GM19455 (cell line): ENCODE data around the gene MUC4.
"Not testable (repeated sequence)": the region's sequence is repeated elsewhere in the genome, so short reads cannot be mapped to it uniquely, and the experiment has no call there.

Experiments
- ATAC-seq: cut with Tn5 transposase; IDR thresholded peaks from one replicate; pipeline ENCODE4 v1.9.1; 2021; ENCODE audit not compliant: unreplicated experiment

MUC4 gene

DNA sequence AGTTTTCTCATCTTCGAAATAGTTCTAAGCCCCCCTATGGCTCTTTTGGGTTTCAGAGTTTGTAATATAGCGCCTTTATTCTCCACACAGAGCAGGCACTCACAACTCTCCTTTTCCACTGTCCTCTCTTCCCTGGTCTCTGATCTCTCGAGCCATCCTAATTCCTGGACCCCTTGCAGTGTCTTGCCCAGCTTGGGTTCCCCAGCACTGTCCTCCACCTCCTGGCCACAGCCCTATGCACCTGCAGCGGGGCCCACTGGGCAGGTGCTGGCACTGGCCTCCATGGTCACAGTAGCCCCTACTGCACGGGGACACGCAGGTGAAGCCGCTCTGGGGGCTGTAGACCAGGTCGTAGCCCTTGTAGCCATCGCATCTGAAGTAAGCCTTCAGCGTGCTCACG lies 63.1 kb downstream of the MUC4 start:
- no peak for ATAC-seq

DNA sequence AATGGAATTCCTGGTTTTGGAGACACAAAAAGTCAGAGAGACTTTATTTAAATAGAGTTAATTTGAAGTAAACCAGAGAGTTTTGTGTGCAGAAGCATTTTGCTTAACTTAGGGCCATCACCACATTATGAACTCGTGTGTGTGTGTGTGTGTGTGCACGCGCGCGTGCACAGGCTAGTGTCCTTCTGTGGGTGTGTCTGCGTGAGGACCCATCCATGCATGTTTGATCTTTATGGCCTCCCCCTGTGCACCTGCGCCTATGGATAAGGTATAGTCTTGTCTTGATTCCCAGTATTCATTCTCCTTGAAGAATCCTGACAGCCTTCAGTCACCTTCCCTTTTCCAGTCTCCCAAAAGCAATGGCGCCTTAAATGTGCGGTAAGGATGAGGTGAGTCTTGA lies 65.0 kb downstream of the MUC4 start:
- ATAC-seq, result no peak

DNA sequence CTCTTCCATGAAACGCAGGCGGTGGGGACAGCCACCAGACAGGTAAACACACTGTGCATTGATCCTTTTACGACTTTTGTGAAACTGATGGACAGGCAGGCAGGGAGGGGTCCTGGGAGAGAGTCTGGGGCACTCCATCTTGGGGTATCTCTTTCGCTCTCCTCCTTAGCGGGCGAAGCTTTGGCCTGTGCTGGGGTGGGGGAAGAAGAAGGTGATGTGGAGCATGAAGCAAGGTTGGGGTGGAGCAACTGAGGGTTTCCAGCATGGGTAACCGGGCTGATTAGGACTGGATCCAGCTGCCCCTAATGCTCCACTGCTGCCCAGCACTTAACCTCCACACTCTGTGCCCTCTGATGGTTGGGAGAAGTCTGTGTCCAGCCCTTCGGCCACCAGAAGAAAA lies 65.4 kb downstream of the MUC4 start:
- ATAC-seq, result no peak

DNA sequence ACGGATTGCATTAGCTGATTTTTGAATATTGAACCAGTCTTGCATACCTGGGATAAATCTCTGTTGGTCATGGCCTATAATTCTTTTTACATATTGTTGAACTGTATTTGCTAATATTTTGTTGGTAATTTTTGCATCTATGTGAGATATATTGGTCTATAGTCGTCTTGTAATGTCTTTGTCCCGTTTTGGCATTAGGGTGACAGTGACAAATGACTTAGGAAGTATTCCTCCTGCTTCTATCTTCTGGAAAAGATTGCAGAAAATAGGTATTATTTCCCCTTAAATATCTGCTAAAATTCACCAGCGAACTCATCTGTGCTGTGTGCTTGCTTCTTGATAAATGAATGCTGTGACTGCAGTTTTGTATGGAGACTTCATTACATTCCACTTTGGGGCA lies 67.3 kb downstream of the MUC4 start:
- ATAC-seq, result no peak

DNA sequence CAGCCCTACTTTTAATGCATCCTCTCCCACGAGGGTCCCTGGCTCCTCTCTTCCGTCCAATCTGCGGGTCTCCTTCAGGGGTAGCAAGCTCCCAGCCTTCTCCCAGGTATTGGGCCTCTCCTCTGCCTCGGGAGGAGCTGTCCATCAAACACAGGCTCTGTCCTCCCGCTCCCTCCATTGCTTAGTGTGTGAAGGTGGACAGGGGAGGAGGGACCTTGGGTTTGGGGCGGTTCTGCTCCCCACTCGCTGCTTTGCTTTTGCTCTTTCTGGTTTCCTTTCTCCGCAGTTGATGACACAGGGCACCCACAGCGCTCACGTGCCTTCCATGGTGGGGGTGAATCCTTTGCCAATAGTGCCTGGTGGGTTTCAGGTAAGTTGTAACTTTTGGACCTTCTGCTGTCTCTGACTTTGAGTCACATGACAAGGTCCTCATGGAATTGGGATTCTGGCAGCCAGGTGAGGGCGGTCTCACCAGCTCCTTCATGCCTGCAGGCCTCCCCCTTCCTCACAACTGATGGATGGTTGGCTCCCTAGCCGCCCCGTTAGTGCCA lies 72.1 kb downstream of the MUC4 start:
- no peak for ATAC-seq

DNA sequence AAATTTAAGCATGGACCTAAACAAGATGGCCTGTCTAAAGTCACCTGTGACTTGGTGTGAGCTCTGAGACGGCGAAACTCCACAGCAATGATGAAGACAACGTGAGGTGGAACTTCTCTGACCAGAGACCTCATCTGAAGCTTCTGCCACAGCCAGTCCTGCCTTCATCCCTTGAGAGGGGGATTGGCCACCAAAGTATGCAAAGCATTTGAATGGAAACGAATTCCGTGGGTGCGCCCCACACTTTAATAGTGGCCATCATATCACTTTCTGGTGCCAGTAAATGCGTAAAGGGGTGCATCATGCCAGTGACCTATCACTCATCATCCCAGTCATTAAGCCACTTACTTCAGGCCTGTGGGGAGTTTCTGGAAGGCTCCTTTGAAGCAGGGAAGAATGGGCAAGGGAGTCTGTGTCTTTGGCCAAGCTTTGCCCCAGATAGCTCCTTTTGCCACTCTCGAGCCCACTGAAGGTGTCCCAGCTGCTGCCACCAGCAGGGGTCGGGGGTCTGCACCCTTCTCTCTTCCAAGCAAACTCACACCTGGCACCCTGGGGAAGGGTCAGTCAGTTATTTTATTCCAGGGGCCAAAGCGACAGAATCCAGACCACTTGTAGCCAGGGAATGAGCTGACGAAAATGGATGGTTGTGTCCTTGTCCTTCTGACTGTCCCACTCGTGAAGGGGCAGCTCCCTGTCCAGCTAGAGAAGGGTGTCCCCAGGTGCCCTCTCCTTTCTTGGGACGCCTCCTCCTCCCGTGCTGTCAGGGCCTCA lies 73.3 kb downstream of the MUC4 start:
- no peak for ATAC-seq

DNA sequence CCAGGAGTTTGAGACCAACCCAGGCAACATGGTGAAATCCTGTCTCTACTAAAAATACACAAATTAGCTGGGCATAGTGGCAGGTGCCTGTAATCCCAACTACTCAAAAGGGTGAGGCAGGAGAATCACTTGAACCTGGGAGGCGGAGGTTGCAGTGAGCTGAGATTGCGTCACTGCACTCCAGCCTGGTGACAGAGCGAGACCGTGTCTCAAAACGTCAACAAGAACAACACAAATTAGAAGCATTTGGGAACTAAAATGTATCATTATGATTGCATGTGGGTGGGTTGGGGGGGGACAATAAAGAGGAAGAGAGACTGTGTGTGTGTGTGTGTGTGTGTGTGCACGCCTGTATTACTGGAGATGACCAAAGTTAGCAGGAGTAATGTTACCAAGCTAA lies 73.9 kb downstream of the MUC4 start:
- not testable (repeated sequence) for ATAC-seq

DNA sequence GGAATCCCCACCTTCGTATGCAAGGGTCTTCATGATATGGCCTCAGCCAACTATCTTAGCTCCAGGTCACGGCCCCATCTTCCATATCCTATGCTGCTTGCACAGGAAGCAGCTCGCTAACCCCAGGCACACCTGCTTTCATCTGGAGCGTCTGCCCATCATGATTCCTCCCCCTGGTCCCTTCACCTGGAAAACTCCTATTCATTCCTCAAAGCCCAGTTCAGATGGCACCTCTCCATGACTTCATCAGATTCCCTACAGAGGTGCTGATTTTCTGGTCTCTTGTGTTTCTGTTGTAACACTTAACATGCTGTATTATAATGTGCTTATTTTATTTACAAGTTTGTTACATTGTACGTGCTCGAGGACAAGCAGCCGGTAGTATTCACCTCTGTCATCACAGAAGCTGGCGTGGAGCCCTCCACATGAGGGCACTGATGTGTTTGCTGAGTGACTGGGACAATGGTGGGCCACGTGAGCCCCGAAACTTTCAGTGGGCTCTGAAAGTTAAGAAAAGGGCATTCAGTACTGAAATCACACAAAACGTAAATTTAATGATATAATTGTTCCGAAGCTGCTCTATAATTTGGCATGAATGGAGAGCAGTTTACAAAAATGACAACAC lies 74.8 kb downstream of the MUC4 start:
- ATAC-seq, result no peak

DNA sequence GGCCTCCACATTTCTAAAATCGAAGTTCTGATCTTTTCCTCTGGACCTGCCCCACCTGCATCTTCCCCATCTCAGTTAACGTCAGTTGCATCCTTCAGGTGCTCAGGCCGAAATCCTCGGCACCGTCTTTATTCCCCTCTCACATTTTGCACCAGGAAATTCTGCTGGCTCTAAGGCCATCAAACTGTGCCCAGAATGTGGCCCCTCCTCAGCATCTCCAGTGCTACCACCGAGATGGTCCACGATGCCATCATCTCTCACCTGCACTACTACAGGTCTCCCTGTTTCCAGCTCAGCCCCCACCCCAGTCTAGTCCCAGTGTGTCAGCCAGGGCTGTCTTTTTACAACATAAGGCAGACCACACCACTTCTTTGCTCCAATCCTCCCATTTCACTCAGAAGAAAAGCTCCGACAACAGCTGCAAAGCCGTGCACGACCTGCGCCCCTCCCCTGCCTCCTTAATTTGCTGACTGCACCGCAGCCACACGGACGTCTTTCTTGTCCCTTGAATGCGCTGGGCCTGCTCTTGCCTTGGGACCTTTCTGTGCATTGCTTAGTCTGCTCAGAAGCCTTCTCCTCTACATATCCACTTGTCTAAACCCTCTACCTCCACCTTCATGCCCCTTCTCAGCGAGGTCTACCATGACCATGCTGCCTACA lies 76.6 kb downstream of the MUC4 start:
- ATAC-seq, result no peak

DNA sequence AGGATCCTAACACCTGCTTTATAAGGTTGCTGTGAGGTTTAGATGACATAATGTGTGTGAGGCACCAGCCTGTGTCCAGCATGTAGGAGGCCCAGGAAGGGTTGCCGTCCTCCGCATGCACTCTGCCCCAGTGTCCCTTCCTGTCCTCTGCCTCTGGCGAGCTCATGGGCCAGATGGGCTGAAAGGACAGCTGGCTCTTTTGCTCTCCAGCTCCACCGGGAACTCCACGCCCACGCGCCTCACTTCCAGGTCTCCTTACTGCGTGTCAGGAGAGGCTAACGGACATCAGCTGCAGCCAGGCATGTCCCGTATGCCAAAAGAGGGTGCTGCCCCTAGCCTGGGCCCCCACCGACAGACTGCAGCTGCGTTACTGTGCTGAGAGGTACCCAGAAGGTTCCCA lies 78.8 kb downstream of the MUC4 start:
- ATAC-seq, result no peak

DNA sequence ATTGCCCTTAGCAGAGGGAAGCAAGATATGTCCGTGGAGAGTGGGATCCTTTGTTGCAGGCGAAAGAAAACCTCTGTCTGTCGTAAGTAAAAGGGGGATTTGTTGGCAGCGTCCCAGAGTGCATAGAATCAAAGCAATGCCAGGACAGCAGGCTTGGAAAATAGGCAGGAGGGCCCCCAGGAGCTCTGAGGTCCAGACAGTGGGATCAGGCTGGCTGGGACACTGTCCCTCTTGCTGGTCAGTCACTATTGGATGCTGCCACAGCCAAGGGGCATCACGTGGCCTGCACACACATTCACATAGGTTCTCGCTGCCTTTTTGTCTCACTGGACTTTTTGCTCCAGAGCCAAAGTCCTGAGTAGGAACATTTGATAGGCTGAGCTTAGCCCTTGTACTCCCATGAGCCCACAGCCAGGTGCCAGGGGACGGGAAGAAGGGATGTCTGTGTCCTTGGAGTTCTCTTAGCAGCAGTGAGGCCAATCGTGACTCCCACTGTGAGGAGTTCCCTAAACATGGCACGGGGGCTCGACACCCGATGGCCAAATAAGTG lies 80.3 kb downstream of the MUC4 start:
- no peak for ATAC-seq

DNA sequence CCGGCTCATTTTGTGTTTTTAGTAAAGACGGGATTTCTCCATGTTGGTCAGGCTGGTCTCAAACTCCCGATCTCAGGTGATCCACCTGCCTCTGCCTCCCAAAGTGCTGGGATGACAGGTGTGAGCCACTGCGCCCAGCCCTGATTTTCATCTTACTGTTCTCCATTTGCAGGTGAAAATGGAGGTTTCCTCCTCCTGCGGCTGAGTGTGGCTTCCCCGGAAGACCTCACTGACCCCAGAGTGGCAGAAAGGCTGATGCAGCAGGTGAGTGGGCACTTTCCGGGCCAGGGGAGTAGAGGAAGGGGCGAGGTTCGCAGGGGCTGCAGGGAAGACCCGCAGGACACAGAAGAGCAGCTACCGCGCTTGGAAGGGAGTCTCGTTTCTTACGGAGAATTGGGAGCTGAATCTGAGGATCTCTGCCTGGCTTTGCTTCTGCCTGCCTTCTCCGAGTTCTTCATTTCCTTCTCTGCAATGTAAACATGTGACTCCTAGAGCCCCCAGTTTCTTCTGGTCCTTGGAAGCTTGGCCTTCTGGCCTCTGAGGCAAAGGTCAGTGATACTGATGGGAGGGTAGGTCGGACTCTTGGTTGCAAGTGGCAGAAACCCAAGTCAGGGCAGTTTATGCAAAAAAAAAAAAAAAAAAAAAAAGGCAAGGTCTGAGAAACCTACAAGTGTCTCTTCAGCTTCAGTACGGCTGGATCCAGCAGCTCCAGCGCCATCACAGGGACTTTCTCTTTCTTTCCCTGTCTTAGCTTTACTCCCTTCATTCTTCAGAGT lies 82.1 kb downstream of the MUC4 start:
- no peak for ATAC-seq

DNA sequence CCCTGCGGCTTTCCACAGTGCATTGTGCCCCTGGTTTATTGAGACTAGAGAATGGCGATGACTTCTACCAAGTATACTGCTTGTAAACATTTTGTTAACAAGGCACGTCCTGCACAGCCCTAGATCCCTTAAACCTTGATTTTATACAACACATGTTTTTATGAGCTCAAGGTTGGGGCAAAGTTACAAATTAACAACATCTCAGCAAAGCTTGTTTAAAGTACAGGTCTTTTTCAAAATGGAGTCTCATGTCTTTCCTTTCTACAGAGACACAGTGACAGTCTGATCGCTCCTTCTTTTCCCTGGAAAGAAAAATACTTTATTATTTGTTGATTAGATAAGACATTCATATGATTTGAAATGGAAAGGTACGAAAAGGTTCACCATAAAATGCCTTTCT lies 82.9 kb downstream of the MUC4 start:
- not testable (repeated sequence) for ATAC-seq

DNA sequence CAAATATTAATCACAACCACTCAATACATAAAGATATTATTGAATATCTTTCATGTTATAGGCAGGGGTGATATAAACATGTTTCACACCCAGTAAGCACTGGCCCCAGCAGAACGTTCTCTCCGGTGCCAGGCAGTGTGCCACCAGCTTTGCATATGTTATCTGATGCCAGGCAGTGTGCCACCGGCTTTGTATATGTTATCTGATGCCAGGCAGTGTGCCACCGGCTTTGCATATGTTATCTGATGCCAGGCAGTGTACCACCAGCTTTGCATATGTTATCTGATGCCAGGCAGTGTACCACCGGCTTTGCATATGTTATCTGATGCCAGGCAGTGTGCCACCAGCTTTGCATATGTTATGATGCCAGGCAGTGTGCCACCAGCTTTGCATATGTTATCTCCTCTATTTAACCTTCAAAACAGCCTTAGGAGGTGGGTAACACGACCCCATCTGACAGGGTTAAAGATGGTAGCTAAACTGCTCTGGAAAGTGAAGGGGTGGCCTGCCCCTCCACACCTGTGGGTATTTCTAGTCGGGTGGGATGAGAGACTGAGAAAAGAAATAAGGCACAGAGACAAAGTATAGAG lies 84.0 kb downstream of the MUC4 start:
- ATAC-seq, result no peak

DNA sequence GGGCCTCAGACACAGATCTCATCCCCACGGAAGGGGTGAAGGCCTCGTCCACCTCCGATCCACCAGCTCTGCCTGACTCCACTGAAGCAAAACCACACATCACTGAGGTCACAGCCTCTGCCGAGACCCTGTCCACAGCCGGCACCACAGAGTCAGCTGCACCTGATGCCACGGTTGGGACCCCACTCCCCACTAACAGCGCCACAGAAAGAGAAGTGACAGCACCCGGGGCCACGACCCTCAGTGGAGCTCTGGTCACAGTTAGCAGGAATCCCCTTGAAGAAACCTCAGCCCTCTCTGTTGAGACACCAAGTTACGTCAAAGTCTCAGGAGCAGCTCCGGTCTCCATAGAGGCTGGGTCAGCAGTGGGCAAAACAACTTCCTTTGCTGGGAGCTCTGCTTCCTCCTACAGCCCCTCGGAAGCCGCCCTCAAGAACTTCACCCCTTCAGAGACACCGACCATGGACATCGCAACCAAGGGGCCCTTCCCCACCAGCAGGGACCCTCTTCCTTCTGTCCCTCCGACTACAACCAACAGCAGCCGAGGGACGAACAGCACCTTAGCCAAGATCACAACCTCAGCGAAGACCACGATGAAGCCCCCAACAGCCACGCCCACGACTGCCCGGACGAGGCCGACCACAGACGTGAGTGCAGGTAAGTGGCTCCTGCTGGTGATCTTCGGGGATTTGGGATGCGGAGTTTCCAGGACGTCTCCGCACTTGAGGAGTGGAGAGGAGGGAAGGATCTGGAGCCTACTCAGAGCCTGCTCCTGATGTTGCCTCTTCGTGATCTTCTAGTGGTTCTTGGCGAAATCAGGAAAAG lies 85.6 kb downstream of the MUC4 start:
- not testable (repeated sequence) for ATAC-seq

DNA sequence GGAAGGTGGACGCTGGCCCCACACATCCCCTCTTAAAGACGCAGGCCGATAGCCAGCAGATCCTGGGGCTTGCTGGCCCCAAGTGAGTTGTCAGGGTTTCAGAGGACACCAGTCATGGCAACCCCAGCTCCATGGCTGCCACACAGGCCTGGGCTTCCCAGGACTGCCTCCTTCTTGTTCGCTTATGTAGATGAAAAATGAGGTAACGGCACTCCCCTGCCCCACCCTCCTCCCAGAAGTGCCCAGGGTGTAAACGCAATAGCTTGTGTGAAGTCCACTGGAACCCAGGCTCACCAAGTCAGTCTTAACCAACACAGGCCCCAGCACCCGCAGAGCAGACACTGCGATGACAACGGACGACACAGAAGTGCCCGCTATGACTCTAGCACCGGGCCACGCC lies 87.4 kb downstream of the MUC4 start:
- ATAC-seq, result not testable (repeated sequence)

DNA sequence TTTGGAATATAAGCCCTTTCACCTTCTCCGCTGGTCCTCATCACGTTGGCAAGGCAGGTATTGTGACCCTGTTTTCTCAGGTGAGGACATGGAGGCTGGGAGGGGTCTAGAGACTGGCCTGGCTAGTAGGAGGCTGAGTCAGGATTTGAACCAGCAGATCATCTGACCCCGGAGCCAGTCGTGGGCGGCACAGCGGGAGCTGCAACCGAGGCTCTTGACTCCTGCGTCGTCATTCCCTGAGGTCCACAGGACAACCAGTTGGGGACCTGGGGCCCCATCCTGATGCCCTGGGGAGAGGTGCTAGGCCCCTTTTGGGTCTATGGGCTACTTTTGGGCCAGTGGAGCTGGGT lies 88.8 kb downstream of the MUC4 start:
- not testable (repeated sequence) for ATAC-seq

DNA sequence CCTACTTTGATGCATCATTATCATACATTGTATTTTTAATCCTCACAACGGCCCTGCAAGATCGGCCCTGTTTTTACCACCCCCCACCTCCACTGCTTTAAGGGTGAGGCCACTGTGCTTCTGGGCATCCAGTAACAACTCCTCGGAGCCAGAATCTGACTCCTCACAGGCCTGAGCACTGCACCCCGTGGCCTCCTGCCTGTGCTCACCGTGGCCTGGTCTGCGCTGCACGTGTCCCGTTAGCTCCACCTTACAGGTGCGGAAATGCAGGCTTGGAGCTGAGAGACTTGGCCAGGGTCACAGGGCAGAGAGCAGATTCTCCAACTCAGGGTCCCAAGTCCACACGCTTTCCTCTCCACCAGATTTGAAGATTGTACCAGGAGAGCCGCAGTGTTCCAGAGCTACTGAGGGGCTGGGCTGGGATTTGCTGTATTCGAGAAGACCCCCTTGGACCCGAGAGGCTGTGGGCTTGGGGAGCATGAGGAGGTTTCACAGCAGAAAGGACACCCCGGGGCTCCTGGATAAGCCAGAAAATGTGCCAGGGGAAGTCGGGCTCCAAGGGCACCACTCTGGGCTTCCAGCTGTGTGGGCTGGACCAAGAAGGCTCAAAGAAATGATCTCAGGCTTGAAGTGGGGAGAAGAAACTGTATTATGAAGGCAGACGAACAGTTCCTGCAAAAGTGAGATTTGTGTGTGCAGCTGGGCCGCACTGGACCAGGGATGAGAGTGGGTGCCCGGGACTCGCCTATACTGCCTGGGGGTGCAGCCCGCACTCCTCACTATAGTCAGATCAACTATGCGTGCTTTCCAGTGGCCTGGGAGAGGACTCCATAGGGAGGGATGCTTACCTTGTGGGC lies 89.4 kb downstream of the MUC4 start:
- ATAC-seq, result not testable (repeated sequence)
